HG03460 (cell line): ENCODE results near the gene ONECUT1.
A peak's percentile ranks its signal among the peaks of the same experiment; 100 is the strongest.

Experiments used
- ATAC-seq: cut with Tn5 transposase; IDR thresholded peaks from one replicate; pipeline ENCODE4 v1.9.1; 2021; ENCODE audit not compliant: unreplicated experiment

The ONECUT1 gene

GRCh38 chr15:52733696-52734255 lies 56.4 kb downstream of the ONECUT1 start:
- ATAC-seq = no peak

DNA sequence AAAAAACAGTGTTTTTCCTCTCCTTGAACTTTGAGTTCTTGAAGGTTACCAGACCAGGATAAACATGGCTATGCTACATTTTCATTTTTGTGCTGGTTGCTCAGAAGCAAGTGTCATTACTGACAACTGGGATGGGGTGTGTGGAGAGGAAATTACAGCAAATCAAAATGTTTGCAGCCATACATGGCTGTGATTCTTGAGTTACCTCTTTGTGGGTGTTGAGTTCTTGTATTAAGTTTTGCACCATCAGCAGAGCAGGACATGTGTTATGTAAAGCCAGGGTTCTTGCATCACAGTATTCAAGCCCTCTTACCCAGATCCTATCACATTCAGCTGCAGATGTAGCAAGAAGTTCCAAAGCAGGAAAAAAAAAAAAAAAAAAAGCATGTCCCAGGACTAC lies 57.0 kb downstream of the ONECUT1 start:
- no peak for ATAC-seq

DNA sequence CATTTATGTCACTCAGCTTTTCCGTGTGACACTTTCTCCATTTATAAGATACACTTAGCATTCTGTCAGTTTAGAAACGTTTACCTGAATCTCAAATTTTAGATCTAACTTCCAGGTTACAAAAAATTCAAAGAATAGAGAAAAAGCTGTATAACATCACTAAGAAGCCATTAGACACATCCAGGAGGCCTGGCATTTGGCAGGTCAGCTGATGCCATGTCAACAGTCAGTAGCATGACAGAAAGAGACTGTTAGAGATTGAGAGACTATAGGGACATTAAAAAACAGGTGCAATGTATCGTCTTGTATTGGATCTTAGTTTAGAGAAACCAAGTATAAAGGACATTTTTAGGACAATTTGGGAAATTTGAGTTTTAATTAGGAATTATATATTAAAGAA lies 57.6 kb downstream of the ONECUT1 start:
- no peak for ATAC-seq

- no peak for ATAC-seq
These were observed 58.2 kb downstream of the ONECUT1 start for GRCh38 chr15:52731732-52732470.

DNA sequence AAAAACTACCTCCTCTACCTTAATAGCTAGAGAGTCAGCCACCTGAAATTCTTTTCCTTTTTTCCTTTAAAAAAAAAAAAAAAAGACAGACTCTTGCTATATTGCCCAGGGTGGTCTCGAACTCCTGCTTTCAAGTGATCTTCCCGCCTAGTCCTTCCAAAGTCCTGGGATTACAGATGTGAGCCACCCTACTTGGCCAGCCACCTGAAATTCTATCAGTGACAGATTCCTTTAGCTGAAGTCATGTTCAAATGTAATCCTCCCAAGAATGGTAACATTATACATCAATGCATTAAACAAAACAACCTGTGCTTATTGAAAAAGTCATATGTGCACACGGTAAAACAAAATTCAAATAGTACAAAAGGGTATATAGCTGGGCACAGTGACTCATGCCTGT lies 59.1 kb downstream of the ONECUT1 start:
- no peak for ATAC-seq

DNA sequence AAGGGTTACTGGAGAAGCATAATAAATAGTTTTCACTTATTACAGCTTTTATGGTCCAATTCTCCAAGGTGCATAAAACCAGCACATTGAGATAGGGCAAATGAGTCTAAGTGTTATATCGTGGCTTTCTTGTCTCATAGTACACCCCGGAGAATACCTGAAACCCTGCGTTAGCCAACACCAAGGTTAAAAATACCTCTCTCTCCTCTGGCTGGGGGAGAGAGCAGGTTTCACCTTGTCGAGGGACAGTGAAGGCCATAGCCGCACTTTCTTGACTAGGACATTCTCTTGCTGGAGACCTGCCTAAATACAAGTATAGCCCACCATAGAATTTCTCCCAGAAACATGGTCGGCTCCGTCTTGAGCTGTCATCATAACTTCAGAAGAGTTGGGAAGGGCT lies 59.5 kb downstream of the ONECUT1 start:
- no peak for ATAC-seq

DNA sequence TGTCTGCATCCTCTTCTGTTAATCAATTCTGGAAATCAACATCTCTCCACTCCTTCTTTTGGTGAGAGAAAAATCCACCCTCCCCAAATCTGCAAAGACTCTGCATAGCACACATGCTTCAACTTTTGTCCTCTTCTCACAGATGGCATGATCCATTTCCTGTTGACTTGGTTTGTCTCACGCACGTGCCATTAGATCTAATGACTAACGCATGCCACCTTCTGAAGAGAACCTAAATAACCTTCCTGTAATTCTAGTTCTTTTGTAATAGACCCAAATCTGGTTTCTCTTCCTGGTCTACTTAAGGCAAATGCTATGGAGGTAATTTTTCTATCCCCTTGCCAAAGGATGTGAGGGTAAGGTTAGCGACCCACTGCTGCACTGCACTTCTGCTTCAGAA lies 60.0 kb downstream of the ONECUT1 start:
- ATAC-seq = peak; percentile 83

- no peak for ATAC-seq
These were observed 61.2 kb downstream of the ONECUT1 start for GRCh38 chr15:52728899-52729298.

GRCh38 chr15:52727815-52728214 lies 62.3 kb downstream of the ONECUT1 start:
- no peak for ATAC-seq

GRCh38 chr15:52726195-52726594 lies 63.9 kb downstream of the ONECUT1 start:
- ATAC-seq = no peak

GRCh38 chr15:52718551-52718950 lies 71.6 kb downstream of the ONECUT1 start:
- no peak for ATAC-seq

DNA sequence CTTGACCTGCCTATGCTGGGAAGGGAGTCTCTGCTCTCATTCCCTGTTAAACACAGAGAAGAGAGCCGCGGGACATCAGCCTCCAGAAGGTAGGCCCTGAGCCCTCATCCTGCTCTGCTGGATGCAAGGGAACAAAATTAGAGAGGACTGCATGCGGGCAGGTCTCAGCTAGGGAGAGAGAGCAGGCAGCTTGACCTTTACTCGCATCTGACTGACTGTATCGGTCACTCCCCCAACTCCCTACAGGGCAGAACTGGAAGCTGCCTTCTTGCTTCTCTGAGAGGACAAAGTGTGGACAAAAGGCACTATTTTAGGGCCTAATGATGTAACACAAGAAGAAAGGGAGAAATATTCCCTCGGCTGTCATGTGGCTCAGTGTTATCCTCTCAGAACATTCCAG lies 72.2 kb downstream of the ONECUT1 start:
- ATAC-seq = no peak

DNA sequence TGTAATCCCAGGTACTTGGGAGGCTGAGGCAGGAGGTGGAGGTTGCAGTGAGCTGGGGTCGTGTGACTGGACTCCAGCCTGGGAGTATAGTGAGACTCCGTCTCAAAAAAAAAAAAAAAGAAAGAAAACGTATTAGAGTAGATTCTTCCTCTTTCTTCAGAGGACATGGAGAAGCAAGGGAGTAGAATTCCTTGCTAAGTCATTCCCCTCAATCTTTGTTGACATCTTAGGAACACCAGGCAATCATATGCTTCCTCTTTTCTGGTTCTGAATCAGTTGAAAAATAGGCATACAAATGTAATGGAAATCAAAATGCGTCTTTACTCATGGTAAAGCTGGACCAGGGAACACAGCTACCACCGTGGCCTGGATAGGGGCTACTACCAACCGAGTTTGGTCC lies 72.7 kb downstream of the ONECUT1 start:
- ATAC-seq = no peak

- no peak for ATAC-seq
These were observed 73.6 kb downstream of the ONECUT1 start for GRCh38 chr15:52716536-52716935.

DNA sequence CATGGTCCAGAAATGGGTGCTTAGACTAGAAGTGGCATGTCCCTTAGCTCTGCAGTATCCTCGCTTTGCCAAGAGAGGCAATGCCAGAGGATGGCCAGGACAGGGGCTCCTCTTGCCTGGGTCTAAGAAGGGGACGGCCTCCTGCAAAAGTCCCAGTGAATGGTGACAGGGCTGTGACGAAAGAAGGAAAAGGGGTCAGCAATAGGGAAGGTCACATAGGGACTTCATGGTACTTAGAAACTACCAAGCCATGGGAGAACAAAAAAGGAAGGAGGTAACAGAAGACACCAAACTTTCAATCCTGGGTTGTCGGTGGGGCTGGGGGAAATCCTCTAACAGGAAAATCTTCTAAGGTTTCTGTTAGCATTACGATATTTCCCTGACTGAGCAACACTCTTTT lies 74.7 kb downstream of the ONECUT1 start:
- ATAC-seq = no peak

DNA sequence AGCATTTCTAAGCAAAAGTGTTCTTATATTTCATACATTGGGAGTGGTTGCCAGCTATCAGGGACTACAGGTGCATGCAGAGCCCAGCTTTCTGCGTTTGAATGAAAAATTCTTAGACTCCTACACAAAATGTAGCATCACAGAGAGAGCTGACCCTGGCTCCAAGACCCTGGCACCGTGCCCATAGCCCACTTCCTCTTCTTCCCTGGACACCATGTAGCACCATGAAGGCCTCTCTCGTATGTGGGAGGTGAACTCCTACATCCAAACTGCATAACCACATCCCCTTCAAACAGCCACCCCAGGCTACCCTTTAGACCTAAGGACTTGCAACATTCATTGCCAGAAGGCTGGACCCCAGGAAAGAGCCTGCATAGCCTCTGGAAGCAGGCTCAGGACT lies 75.2 kb downstream of the ONECUT1 start:
- no peak for ATAC-seq

DNA sequence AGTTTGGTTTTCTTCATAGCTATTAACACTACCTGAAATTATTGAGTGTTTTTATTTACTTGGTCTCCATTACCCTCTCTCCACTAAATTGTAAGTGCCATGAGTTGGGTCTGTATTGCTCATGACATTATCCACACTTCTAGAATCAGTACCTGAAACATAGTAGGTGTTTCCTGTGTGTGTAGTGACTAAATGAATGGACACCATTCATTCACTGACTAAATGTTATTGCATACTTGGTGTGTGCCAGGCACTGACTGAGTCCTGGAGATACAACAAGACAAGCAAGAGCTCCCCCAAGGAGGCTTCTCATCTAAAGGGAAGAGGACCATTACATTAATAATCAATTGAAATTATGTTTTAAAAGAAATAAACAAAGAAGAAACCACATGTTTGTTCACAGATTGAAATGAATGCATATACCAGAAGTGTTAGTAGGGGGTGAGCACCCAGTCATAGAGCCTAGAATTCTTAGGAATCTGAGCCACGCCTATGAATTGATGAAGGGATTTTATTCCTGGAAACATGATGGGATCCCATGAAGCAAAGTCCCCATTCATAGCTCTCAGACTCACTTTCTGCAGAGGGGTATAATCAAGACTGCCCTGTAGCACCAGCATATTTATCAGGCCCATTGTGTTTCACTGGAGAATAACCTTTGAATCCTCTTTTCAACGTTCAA lies 79.3 kb downstream of the ONECUT1 start:
- no peak for ATAC-seq

DNA sequence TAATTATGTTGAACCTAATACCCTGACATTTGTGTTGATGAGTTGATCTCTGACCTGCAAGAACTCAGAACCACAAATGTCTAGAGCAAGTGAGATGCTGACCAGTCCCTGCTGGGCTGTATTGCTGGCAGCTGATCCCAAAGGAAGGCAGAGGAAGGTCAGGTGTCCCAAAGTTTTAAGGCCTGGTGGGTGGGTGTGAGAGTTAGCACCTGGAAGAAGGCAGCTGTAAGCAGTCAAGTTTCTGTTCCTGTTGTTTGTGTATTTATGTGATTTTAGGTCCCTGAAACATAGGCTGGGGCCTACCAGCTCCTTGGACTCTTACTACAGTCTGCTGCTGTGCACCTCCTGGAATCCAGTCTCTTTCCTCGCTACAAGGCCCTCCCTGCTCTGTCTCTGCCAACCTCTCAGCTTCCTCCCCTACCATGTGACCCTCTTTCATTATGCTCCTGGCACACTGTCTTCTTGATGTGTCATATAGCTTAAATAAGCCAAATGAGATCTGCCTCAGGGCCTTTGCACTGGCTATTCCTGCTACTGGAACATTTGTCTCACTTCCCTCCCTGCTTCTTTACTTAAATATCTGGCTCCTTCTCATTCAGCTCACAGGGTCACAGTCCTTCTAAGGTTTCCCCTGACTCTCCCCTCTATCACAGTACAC lies 80.0 kb downstream of the ONECUT1 start:
- peak; percentile 53 for ATAC-seq

DNA sequence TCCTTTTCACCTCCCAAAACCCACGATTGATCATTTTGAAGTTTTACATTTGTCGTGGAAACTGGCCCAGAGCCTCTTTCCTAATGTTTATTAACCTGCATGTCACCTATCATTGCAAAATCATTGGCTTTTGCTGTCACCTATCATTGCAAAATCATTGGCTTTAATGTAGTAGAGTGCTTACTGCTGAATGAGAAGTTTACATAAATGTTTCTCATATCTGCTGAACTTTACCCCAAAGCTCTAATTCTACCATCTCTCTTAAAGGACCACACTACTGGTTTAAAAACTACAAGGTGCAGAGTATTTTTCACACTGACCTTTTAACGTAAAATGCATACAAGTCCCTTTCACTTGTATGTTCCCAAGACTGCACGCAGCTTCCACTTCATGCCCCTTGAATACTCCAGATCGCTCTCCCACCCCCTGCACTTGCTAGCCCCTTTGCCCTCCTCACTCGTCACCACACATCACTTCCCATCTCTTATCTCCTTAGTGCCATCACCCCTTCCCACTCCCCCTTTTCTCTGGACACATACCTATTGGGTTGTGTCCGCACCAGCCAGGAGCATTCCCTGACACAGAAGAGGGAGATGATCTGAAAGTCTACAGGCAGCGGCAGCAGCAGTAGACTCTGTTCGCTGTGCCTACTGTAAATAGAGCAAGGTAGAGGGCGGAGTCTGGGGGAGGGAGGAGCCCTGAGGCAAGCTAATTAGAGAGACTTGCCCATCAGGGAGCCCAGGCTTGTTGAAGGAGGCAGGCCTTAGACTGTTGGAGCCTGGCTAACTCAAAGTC lies 80.8 kb downstream of the ONECUT1 start:
- ATAC-seq = peak; percentile 90
